Kidney tubule cell (primary cell): ENCODE results near the gene TPM2.
A peak's percentile ranks its signal among the peaks of the same experiment; 100 is the strongest.

ENCODE experiments used
- DNase-seq: peaks from one replicate; pipeline ENCODE4 v3.0.0-alpha.2; 2018; ENCODE audit warnings: low spot score

Gene TPM2

DNA sequence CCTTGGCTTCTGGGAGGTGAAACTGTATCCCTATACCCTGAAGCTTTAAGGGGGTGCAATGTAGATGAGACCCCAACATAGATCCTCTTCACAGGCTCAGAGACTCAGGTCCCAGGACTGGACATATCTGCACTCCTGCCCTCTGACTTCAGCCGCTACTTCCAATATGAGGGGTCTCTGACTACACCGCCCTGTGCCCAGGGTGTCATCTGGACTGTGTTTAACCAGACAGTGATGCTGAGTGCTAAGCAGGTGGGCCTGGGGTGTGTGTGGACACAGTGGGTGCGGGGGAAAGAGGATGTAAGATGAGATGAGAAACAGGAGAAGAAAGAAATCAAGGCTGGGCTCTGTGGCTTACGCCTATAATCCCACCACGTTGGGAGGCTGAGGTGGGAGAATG, 10.6 kb downstream of the TPM2 start:
- DNase-seq: no peak

DNA sequence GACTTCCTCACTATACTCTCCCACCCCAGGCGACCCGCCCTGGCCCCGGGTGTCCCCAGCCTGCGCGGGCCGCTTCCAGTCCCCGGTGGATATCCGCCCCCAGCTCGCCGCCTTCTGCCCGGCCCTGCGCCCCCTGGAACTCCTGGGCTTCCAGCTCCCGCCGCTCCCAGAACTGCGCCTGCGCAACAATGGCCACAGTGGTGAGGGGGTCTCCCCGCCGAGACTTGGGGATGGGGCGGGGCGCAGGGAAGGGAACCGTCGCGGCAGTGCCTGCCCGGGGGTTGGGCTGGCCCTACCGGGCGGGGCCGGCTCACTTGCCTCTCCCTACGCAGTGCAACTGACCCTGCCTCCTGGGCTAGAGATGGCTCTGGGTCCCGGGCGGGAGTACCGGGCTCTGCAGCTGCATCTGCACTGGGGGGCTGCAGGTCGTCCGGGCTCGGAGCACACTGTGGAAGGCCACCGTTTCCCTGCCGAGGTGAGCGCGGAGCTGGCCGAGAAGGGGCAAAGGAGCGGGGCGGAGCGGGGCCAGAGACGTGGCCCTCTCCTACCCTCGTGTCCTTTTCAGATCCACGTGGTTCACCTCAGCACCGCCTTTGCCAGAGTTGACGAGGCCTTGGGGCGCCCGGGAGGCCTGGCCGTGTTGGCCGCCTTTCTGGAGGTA, 13.9 kb downstream of the TPM2 start:
- DNase-seq: no peak

DNA sequence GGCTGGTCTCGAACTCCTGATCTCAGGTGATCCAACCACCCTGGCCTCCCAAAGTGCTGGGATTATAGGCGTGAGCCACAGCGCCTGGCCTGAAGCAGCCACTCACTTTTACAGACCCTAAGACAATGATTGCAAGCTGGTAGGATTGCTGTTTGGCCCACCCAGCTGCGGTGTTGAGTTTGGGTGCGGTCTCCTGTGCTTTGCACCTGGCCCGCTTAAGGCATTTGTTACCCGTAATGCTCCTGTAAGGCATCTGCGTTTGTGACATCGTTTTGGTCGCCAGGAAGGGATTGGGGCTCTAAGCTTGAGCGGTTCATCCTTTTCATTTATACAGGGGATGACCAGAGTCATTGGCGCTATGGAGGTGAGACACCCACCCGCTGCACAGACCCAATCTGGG, 14.5 kb downstream of the TPM2 start:
- no peak for DNase-seq

DNA sequence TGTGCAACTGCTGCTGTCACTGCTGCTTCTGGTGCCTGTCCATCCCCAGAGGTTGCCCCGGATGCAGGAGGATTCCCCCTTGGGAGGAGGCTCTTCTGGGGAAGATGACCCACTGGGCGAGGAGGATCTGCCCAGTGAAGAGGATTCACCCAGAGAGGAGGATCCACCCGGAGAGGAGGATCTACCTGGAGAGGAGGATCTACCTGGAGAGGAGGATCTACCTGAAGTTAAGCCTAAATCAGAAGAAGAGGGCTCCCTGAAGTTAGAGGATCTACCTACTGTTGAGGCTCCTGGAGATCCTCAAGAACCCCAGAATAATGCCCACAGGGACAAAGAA, 15.7 kb downstream of the TPM2 start:
- DNase-seq: no peak

DNA sequence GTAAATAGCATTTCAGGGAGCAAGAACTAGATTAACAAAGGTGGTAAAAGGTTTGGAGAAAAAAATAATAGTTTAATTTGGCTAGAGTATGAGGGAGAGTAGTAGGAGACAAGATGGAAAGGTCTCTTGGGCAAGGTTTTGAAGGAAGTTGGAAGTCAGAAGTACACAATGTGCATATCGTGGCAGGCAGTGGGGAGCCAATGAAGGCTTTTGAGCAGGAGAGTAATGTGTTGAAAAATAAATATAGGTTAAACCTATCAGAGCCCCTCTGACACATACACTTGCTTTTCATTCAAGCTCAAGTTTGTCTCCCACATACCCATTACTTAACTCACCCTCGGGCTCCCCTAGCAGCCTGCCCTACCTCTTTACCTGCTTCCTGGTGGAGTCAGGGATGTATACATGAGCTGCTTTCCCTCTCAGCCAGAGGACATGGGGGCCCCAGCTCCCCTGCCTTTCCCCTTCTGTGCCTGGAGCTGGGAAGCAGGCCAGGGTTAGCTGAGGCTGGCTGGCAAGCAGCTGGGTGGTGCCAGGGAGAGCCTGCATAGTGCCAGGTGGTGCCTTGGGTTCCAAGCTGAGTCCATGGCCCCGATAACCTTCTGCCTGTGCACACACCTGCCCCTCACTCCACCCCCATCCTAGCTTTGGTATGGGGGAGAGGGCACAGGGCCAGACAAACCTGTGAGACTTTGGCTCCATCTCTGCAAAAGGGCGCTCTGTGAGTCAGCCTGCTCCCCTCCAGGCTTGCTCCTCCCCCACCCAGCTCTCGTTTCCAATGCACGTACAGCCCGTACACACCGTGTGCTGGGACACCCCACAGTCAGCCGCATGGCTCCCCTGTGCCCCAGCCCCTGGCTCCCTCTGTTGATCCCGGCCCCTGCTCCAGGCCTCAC, 16.3 kb downstream of the TPM2 start, which contains the start of gene CA9:
Gene CA9 (plus strand): TSS at position 797 of the 893 bp plus-strand sequence. CDS start 32 bp downstream, at position 829.
- DNase-seq: no peak

DNA sequence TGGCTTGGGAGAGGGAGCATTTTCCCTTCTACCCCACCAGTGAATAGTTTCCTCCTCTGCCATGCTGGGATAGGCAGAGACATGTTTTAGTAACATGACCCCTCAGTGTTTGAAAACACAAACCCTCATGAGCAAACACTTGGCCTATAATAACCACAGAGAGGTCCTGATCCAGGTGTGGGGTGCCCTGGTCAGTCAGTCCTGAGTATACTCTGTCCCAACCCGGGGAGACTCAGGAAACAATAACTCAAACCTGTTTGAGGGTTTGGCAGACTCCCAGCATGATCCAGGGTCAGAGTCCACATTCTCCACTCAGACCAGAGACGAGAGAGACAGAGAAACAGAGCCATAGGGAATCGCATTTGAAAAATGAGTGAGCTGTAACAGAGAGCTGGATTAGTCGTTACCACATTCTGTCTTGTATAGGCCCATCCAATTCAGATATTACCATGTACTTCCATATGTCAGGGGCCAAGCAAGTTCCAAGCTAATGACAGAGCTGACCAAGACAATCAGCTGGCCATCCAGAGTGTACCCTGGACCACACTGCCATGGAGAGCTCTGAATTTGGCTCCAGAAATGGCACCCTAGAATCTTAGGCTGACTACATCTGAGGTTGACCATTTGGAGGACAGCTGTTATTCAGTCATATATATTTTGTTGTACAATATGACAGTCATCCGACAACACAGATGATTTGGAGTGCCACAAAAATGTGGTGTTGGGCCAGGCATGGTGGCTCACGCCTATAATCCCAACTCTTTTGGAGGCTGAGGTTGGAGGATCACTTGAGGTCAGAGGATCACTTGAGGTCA, 20.2 kb downstream of the TPM2 start:
- DNase-seq: peak; percentile 87

DNA sequence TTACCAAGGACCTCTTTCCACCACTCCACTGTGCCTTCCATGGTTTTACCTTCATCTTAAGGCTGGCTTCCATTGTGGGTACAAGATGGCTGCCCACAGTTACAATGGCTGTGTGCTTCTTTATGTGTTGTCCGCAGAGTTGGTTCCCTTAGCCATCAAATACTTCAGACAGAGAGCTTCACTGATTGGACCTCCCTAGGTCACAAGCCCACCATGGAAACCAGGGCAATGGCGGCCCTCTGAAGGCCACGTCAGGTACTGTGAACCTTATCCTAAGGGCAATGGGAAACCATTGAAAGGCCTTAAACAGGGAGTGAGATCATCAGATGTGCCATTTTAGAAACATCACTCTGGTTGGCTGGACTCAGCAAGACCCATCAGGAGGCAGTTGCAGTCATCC, 21.8 kb downstream of the TPM2 start:
- DNase-seq: no peak

DNA sequence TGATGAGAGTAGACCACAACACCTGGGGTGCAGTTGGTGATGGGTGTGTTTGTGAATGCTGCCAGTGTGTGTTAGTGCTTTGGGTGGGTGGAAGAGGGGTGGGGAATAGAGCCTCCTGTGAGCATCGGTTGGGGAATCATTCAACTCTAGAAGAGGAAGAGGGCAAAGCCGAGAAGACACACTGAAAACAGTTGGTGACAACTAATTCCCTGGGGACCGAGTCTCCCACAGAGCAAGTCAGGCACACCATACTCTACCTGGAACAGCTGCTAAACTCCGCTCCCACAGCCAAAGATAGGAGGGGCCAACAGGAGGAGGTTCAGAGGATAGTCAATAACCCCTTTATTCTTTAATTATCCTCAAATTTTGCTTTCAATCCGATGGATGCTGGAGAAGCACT, 23.2 kb downstream of the TPM2 start:
- no peak for DNase-seq

DNA sequence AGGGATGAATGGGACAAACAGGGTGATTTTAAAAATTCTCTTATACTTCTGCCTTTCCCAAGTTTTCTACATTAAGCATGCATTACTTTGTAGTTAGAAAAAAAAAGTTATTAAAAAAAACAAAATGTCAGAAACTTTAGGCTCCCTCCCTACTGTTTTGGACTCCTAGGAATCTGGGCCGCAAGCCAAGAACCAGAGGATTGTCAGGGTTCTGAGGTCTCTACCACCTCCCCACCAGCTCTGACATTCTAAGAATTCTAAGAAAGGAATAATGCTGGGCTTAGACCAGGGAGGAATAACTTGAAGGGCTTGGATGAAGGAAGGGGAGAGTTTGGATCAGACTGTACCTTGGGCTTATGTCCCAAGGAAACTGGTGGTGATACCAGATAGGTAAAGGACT, 23.7 kb downstream of the TPM2 start:
- DNase-seq: no peak

DNA sequence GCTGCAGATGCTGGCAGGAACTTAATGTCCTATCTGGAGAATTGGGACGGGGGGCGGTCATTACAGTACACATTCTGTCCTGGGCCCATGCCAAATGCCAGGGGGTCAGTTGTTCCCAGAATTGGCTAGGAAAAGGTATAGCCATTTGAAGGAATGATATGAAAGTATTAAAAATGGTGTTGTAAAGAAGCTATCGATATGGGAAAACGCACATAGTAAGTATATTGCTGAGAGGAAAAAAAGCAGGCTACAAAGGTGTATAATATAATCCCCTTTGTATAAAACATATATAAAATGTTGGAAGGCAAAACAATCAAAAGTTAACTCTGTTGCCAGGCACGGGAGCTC, 24.3 kb downstream of the TPM2 start:
- no peak for DNase-seq

DNA sequence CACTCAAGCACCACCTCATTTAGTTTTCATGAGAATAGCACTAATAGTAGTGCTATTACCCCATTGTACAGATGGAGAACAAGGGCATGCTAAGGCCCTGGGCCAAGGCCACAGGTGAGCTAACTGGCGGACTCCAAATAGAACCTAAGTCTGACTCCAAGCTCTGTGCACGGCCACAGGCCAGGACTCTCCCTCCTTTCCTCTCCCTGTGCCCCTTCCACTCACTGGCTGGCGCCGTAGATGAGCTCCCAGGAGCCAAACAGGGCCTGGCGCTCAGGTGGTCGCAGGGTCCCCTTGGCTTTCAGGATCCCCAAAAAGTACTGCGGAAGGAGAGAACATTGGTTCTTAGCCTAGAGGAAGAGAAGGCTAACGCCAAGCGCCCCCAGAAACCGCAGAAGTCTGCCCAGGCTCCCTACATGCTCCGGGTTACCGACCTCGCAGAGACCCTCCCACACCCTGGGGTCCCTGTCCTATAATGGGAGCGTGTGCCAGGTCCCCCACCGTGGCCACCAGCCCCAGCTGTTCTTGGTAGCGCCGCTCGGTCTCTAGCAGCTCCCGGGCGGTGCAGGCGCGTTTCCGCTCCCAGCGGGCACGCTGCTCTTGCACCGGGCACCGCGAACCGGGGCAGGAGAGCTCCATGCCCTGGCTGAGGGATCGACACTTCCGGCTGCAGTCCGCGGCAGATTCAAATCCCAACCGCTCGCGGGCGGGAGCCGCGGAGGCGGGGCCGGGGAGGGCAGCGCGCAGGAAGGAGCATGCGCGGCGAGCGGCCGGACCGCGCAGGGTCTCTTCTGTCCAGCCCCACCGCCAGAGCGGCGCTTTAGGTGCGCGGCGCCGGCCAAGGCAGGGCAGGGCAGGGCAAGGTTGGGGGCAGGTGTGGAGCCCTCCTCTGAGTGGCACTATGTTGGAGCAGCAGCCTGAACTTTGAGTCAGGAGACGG, 24.9 kb downstream of the TPM2 start, which contains the start of gene ARHGEF39:
Gene ARHGEF39 (minus strand): TSS at position 665 of the 940 bp plus-strand sequence. CDS start 26 bp downstream, at position 639.
- DNase-seq: peak; percentile 89

DNA sequence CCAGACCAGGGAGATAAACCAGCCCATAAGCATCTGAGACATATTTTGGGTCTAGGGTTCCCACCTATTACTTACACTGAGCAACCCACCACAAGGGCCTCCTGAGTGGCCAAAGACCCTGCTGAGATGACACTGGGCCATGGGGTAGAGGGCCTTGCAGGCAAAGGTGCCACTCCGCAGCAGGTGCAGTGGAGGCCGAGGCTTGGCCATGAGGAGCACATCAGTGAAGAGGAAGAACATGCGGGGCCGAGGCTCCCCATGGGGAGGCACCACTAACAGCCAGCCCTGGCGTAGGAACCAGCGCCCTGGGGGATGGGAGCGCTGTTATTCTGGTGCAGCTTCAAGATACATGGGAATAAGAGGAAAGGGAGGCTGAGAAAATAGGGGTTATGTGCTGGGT, 27.3 kb downstream of the TPM2 start:
- DNase-seq: no peak

DNA sequence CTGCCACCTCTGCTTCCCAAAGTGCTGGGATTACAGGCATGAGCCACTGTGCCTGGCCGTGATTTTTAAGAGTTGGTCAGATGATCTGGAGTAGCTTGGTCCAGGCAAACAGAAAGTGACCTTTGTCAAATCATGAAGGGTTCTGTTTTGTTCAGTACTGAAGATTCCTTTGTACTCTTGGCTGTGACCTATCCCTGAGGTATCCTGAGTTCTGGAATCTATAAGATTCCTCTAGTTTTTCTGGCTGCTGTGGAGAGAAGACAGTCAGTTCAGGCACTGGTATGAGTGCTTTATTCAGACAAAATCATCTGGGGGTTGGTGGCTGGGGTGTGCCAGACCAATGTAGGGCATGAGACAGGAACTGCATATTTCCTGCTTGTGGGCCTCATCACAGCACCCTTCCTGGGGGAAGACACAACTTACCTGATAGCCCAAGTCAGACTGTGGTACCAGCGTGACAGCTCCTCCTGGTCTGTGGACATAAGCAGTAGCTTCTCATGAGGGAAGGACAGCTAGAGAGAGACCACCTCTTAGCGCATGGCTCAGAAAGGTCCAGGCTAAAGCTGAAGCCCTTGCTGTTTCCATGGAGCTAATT, 27.9 kb downstream of the TPM2 start:
- no peak for DNase-seq

DNA sequence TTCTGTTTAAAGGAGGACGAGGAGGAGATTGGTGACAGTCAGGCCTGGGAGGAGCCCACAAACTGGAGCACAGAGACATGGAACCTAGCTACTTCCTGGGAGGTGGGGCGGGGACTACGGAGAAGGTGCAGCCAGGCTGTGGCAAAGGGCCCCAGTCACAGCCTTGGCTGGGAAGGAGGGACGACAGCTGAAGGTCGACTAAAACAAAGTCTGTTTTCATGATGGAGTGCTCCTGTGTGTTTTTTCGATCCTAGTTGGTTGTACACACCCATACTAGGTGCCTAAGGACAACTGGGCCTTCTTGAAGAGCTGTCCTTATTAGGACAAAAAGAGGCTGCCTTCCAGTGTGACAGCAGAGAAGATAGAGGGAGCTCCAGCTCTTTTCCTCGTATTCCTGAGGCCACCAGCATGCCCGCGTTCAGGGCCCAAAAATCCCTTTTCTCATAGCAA, 28.7 kb downstream of the TPM2 start:
- DNase-seq: no peak

DNA sequence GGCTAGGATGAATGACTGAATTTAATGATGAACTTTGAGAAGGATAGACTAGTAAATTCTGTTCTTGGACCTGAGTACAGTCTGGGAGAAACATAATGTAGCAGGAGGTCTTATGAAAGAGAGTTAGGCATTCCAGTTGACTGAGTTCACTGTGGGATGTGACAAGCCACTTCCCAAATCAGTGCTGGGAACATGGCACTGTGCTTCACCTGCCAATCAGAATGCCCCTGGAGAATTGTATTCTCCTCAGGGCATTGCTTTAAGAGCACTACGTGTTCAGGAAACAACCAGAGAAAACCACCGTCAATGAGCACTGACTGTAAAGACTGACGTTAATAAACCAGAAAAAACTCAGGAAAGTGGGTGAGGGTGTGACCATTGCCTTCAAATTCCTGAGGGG, 30.4 kb downstream of the TPM2 start:
- DNase-seq: peak; percentile 87

DNA sequence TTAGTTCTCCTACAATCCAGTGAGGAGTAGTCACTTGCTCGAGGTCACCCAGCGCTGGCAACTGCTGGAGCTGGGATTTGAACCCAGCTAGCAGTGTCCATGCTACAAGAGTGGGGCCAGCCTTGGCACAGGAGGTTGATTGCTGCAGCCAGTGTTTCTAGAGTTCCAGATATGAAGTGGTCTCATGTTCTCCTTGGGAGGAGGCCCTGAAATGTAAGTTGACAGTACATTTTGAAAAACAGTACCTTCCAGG, 30.8 kb downstream of the TPM2 start:
- peak; percentile 79 for DNase-seq

DNA sequence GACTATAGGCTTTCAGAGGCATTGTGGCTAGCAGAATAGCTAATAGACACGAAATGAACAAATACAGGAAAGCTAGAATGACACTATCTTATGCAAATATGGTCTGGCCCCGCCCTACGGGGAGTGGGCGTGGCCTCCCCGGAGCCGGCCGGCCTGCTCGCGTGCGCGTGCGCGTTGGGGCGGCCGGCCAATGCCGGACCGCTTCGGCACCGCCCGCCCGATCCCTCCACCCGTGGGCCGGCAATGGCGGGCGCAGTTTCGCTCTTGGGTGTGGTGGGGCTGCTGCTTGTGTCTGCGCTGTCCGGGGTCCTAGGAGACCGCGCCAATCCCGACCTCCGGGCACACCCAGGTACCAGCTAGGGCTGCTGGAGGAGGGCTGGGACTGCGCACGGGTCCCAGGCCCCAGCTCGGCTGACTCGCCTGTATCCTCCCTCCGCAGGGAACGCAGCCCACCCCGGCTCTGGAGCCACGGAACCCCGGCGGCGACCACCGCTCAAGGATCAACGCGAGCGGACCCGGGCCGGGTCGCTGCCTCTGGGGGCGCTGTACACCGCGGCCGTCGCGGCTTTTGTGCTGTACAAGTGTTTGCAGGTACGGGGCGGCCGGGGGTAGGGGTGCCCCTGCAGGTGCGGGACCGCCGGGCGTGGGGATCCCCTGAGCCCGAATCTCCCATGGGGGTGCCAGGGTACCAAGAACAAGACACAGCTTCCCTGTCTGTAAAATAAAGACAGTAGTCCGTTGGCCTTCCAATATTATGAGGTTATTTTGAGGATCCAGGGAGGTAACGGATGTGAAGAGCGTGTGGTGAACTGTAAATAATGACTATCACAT, 31.4 kb downstream of the TPM2 start, which contains the start of gene CCDC107:
Gene CCDC107 (plus strand): TSS at position 156 of the 831 bp plus-strand sequence. CDS start 88 bp downstream, at position 244.
- peak; percentile 88 for DNase-seq

DNA sequence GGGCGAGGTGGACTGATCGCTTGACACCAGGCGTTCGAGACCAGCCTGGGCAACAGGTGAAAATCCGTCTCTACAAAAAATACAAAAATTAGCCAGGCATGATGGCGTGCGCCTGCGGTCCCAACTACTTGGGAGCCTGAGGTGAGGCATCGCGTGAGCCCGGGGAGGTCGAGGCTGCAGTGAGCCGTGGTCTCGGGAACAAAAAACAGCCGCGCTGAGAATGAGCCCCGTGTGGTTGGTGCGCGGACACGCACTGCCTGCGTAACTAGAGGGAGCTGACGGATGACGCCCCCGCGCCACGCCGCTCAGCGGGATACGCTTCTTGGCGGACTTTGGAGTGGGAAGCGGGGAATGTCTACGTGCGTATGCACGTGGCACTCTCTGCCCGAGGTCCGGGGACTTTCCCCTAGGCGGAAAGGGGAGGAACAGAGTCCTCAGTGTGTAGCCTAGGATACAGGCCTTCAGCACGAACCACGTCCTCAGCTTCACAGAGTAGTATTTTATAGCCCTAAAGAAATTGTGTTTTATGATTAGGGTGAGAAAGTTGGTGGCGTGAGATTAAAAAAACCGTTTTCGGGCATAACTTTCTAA, 32.1 kb downstream of the TPM2 start, which contains the start of gene RMRP:
Gene RMRP (minus strand): TSS at position 474 of the 591 bp plus-strand sequence.
- peak; percentile 100 for DNase-seq

DNA sequence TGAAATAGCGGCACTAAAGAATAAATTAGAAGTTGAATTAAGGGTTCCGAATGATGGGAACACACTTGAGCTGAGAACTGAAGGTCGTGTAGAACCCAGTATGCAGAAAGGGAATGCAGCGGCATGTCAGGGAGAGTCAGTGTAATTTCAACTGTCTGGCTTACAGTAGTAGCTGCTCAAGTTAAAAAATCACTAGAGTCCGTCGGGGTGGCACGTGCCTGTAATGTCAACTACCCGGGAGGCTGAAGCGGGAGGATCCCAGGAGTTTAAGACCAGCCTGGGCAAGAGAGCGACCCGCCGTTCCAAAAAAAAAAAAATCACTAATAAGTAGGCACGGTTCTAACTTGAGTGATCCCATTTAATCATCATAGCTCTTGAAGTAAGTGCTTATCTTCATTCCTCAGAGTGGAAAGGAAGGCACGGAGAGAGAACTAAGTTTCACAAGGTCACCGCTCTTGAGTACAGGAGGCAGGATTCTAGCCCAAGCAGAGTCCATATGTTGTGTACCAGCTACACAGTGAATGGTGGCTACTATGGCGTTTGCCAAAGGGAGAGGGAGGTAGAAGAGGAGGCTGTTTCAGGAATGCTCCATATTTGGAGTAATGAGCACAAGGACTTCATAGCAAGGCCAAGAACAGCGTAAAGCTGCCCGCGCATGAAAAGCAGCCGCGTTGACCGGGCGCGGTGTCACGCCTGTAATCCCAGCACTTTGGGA, 32.7 kb downstream of the TPM2 start:
- DNase-seq: no peak
